GM19238 (cell line): Measurements from ENCODE around the gene NKIRAS2.

ENCODE experiments used
- DNase-seq: peaks from one replicate; pipeline ENCODE4 v3.0.0; 2011; ENCODE audit warnings: low spot score; ENCODE audit not compliant: insufficient read length

Gene NKIRAS2

GRCh38 chr17:42019509-42020404, at the start of gene NKIRAS2:
TSS of gene NKIRAS2 (plus strand) at chr17:42020090. CDS start at chr17:42021578, 1,488 bp downstream.
- peak; percentile 92 for DNase-seq

GRCh38 chr17:41970901-41971331, 49.0 kb upstream of the NKIRAS2 start:
- no peak for DNase-seq

- no peak for DNase-seq
These were observed 48.0 kb upstream of the NKIRAS2 start for GRCh38 chr17:41971721-41972523.

- no peak for DNase-seq
These were observed 47.1 kb upstream of the NKIRAS2 start for GRCh38 chr17:41972571-41973407.

- no peak for DNase-seq
These were observed 46.5 kb upstream of the NKIRAS2 start for GRCh38 chr17:41973408-41973811.

GRCh38 chr17:41974031-41974430, 45.9 kb upstream of the NKIRAS2 start:
- no peak for DNase-seq

DNA sequence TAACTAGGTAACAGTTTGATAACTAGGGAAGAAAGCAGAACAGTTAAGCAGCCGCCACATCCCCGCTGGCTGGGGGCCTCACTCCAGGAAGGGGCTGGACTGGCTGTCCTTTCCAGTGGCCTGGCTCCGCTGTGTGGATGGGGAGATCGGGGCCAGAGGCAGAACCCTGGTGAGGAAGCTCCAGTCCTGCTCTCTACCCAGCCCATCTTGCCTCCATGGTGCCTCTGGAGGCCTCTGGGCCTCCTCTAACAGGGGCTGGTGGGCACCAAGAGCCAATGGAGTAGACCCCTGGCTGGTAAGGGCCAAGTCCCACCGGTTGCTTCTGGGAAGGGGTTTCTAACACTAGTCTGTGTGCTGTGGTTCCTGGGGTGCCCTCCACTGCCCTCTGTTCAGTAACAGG, 45.2 kb upstream of the NKIRAS2 start:
- no peak for DNase-seq

DNA sequence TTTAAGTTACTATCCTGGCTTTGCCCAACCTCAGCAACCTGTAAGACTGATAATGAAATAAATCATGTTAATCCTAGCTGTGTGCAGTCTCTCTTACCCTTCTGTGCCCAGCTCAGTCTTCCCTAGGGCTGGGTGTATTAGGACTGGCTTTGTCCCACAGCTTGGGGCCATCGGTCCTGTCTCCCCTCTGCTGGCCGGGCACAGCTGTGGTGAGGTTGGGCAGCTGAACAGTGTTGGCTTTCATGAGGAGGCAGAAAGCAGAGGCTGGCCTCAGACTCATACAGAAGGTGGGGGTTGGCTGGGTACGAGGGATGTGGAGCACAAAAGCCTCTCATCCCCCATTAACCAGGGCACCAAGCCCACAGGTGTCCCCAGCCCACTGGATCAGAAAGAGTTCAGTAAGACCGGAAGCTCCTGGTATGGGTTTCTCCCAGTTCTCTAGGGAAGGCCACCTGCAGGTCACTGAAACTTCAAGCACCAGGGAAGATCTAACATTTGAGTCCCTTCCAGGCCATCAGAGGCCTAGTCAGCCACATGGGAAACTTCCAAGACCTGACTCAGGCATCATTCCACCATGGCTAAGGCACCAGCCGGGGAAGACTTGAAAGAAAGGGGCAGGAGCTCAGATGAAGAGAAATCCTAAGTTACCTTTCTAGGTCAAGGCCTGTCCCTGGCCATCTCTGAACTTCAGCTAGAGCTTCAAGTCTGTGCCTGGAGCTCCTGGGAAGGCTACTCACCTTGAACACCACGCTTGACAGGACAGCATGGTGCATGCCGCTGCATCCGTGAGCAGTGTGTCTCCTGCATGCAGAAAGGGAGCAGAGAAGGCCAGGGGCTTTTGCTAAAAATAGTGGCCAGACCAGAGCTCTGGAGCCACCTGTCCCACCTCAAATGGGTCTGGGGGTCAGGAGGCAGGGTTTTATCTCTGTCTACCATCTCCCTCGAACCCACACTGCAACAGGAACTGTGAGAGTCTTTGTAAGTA, 44.5 kb upstream of the NKIRAS2 start:
- DNase-seq, result no peak

DNA sequence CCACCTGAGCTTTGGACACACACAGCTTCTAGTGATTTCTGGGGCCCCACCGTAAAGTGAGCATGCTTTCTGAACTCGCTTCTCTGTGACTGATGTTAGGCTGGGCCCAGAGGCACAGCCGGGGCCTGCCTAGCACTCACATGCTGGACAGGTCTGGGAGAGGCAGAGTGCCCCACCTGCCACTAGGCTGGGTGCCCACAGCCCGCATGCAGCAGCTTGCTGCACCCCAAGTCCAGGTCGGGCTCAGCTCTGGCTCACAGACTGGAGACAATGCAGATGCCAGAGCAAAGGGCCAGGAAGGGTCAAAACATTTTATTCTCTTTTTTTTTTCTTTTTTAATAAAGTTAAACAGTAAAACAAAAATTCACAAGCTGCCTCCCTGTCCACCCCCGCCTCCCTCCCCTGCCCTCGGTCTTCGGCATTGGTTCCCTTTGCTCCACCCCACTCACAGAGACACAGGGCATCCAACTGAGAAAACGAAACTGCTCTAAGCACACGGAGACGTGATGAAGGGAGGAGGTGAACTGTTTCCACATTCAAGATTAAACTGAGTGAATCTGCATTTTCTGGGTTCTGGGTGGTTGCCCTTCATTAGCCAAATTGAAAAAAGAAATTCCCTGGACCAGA, 43.6 kb upstream of the NKIRAS2 start:
- no peak for DNase-seq

DNA sequence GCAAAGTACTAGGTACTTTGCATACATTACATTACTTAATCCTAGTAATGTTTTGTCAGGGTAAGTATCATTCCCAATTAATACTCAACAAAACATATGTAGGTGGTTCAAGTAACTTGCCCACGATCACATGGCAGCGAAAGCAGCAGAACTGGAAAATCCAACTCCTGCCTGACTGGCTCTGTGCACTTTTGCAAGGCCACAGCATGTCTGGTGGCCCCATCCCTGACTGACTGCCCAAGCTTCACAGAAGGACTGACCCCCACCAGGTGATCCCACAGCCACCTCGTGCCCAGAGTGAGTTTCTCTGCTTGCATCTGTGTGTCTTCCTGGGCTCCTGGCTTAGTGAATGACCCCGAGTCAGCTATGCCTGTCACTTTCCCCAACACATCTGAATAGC, 41.9 kb upstream of the NKIRAS2 start:
- DNase-seq, result no peak

- no peak for DNase-seq
These were observed 37.7 kb upstream of the NKIRAS2 start for GRCh38 chr17:41982026-41982760.

- DNase-seq, result no peak
These were observed 35.4 kb upstream of the NKIRAS2 start for GRCh38 chr17:41984454-41984853.

GRCh38 chr17:41985919-41986318, 34.0 kb upstream of the NKIRAS2 start:
- DNase-seq, result no peak

GRCh38 chr17:41986634-41987033, 33.3 kb upstream of the NKIRAS2 start:
- no peak for DNase-seq

GRCh38 chr17:41987642-41988041, 32.2 kb upstream of the NKIRAS2 start:
- DNase-seq, result no peak

GRCh38 chr17:41988418-41988817, 31.5 kb upstream of the NKIRAS2 start:
- DNase-seq, result no peak

GRCh38 chr17:41989702-41990419, 30.0 kb upstream of the NKIRAS2 start:
- no peak for DNase-seq

DNA sequence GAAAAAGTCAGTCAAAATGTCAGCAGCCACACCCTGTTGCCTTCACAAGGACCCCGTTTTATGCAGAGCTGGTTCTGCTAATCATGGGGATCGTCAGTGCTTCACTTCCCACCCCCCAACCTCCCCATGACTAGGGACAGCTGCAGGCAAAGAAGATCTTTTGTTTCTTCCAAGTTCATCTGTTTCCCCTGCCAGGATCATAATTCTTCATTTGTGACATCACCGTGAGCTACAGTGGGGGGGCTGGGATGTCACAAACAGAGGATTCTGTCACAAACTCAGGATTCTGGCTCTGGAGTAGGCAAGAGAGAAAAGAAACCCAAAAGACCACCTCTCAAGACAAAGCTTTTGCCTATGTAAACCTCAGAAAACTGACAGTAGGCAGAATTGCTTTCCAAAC, 27.3 kb upstream of the NKIRAS2 start:
- DNase-seq, result no peak

GRCh38 chr17:41996855-41997164, 23.1 kb upstream of the NKIRAS2 start:
- no peak for DNase-seq
